Psoas muscle (tissue), 8 donors: ENCODE data around the gene MYCN. TPM values are rescaled to one million over a fixed set of nuclear protein-coding genes. Genes with fewer than 3 reads are reported as not detected.

Source experiments
- ATAC-seq, 4 donors: fragments of 200-7000 bp; cut with Tn5 transposase; one replicate each; pipeline ENCODE4 v1.9.1; 2020; ENCODE audit warnings: moderate library complexity in 3 of 4, mild to moderate bottlenecking in 2 of 4
- DNase-seq, 2 donors: peaks; one replicate each; pipeline ENCODE4 v3.0.0-alpha.2; 2020
- H3K27ac ChIP-seq: fragments of 200-600 bp; one replicate; pipeline ENCODE4 v1.8.0; 2022
- H3K27me3 ChIP-seq, 3 donors: fragments of 200-600 bp in 1 of 3; one replicate each; pipeline versions ENCODE4 v1.6.1 to v1.8.0; 2013 to 2022; ENCODE audit warnings: low read length in 2 of 3, mild to moderate bottlenecking in 2 of 3, moderate library complexity in 1 of 3; ENCODE audit not compliant: insufficient read depth in 3 of 3
- H3K36me3 ChIP-seq, 2 donors: fragments of 200-600 bp in 1 of 2; one replicate each; pipeline versions ENCODE4 v1.6.1 to v1.8.0; 2013 to 2022; ENCODE audit warnings: low read depth in 1 of 2, mild to moderate bottlenecking in 1 of 2, moderate library complexity in 1 of 2; ENCODE audit not compliant: insufficient read depth in 1 of 2
- H3K4me1 ChIP-seq: fragments of 200-600 bp; one replicate; pipeline ENCODE4 v1.8.0; 2022
- H3K4me3 ChIP-seq: fragments of 200-600 bp; one replicate; pipeline ENCODE4 v1.8.0; 2022; ENCODE audit warnings: mild to moderate bottlenecking
- H3K9me3 ChIP-seq: fragments of 200-600 bp; one replicate; pipeline ENCODE4 v1.8.0; 2022
- CTCF ChIP-seq: fragments of 200-600 bp; IDR thresholded peaks from one replicate; pipeline ENCODE4 v1.8.0; 2022; ENCODE audit warnings: antibody characterized with exemption
- WGBS, 3 donors: extraction: QIAGEN DNeasy Blood & Tissue Kit; methylation state at CpG; one replicate each; pipeline versions ENCODE4 v1.1.6 to v1.1.7; 2013; 5-methylcytosine and 5-hydroxymethylcytosine counted together
- intact Hi-C, 2 donors: fragments of 100-400 bp; cut with DNase I; formaldehyde crosslinking; loops; one replicate each; pipeline versions ENCODE4 v1.11.0 to v1.14.2; 2022
- polyA plus RNA-seq, 3 donors: library from polyadenylated mRNA; stranded (reverse); fragments of 200-250 nt; gene quantifications; one replicate each; pipeline ENCODE4 v1.2.3, GENCODE V29; 2013
- total RNA-seq, 4 donors: library from RNA; stranded (reverse); fragmentation: NEBNext Ultra II Directional in 2 of 4; extraction: Animal tissue kit (Norgen Biotek cat#: 25700) in 2 of 4; gene quantifications; one replicate each; pipeline versions ENCODE4 v1.2.1 to v1.2.4, GENCODE V29; 2021 to 2023
- donor health status: healthy with polysubstance abuse.
- donor health status: DM: no; HTN: no; CAD: no; lungs with moderate emphysema.
- donor health status: Bipolar disorder and iron deficiency.
- donor health status: healthy.
- donor health status: DM: yes; HTN: yes; CAD: no.
- donor health status: DM: no; HTN: no; CAD: no.
- donor health status: DM: no; HTN: no; CAD: no.
- donor health status: DM: yes; HTN: yes; CAD: no.

Gene MYCN
- total and polyA plus RNA-seq, 7 donors, result 0.10 to 0.36 (median 0.25) TPM

- Histone ChIP-seq H3K36me3 (no peaks in the 10 kb centered on the region), H3K4me3 (peak overlapping the region; percentile 63), H3K27me3 (peaks cover 0 to 38% (median 11%) of the 10 kb centered on the region in 3 donors), H3K4me1 (peaks cover 29% of the 10 kb centered on the region), H3K27ac (no peak overlapping the region), H3K9me3 (no peaks in the 10 kb centered on the region)
- no peak for TF ChIP-seq CTCF
- ATAC-seq, result peak in 2 of 4 donors; percentile 9 to 28
- DNase-seq, result peak in 1 of 2 donors; percentile 61
- intact Hi-C loops, result loop anchor here (2.0 to 10.0 kb wide), 6 partner anchors 305 to 673 kb away; no protein-coding TSS in a partner anchor
- 0 to 1% (median 0%) methylated on average over 57 to 98 of the region's 98 CpGs for WGBS, 3 donors
Measured at GRCh38 chr2:15941871-15942710, 1.7 kb downstream of the MYCN start.

GRCh38 chr2:15942711-15943345, 2.5 kb downstream of the MYCN start:
- Histone ChIP-seq H3K4me1 (peaks cover 29% of the 10 kb centered on the region), H3K4me3 (peak overlapping the region; percentile 63), H3K36me3 (no peaks in the 10 kb centered on the region), H3K27ac (no peak overlapping the region), H3K9me3 (no peaks in the 10 kb centered on the region), H3K27me3 (peaks cover 0 to 38% (median 11%) of the 10 kb centered on the region in 3 donors)
- 12 to 17% (median 14%) methylated on average over 23 to 34 of the region's 34 CpGs for WGBS, 3 donors
- no peak for TF ChIP-seq CTCF
- DNase-seq (no peak), ATAC-seq (no peak)
- intact Hi-C loops, result loop anchor here (5.0 to 10.0 kb wide), 5 partner anchors 306 to 672 kb away; no protein-coding TSS in a partner anchor

GRCh38 chr2:15943378-15944280, 3.3 kb downstream of the MYCN start:
- Histone ChIP-seq H3K27ac (no peak overlapping the region), H3K9me3 (no peaks in the 10 kb centered on the region), H3K27me3 (peaks cover 0 to 38% (median 11%) of the 10 kb centered on the region in 3 donors), H3K4me3 (peak overlapping the region; percentile 63), H3K4me1 (peaks cover 29% of the 10 kb centered on the region), H3K36me3 (no peaks in the 10 kb centered on the region)
- DNase-seq (peak in 1 of 2 donors; percentile 55), ATAC-seq (peak in 3 of 4 donors; percentile 58 to 66 (median 66))
- 5 to 9% (median 7%) methylated on average over 12 of the region's 12 CpGs for WGBS, 3 donors
- intact Hi-C loops, result loop anchor here (5.0 to 10.0 kb wide), 5 partner anchors 306 to 671 kb away; no protein-coding TSS in a partner anchor
- TF ChIP-seq CTCF, result no peak

- peaks cover 29% of the 10 kb centered on the region for H3K4me1 ChIP-seq
- peaks cover 0 to 32% (median 11%) of the 10 kb centered on the region in 3 donors for H3K27me3 ChIP-seq
- H3K9me3 ChIP-seq, result no peaks in the 10 kb centered on the region
- ATAC-seq, result no peak
- no peak overlapping the region for H3K27ac ChIP-seq
- DNase-seq, result no peak
- H3K4me3 ChIP-seq, result no peak overlapping the region
- 44 to 62% (median 46%) methylated on average over 4 of the region's 4 CpGs for WGBS, 3 donors
- intact Hi-C loops, result loop anchor here (5.0 to 10.0 kb wide), 5 partner anchors 307 to 670 kb away; no protein-coding TSS in a partner anchor
- no peak for TF ChIP-seq CTCF
- H3K36me3 ChIP-seq, result no peaks in the 10 kb centered on the region
Measured at GRCh38 chr2:15944325-15945017, 4.1 kb downstream of the MYCN start.
